K562 (cell line): ENCODE data around the gene STING1. TPM values are rescaled to one million over a fixed set of nuclear protein-coding genes. Genes with fewer than 3 reads are reported as not detected.
"Not testable (repeated sequence)": the region's sequence is repeated elsewhere in the genome, so short reads cannot be mapped to it uniquely, and the experiment has no call there.

ENCODE experiments used
- CBX1 ChIP-seq: sonication (generic); IDR thresholded peaks from 2 replicates; pipeline ENCODE4 v1.6.1; 2016; ENCODE audit warnings: antibody characterized with exemption, low read depth, mild to moderate bottlenecking
- CSDE1 ChIP-seq, 2 experiments: fragments of 450-650 bp; IDR thresholded peaks; 2 replicates each; pipeline ENCODE4 v1.6.1; 2016; ENCODE audit warnings: mild to moderate bottlenecking in 1 of 2
- ETV1 ChIP-seq: fragments of 450-650 bp; conservative IDR thresholded peaks from 2 replicates; pipeline ENCODE4 v1.6.1; 2016; ENCODE audit warnings: missing genetic modification characterization, control low read depth, low read depth, missing compliant biosample characterization
- JUN ChIP-seq, 2 experiments: sonication (generic) in 1 of 2; formaldehyde crosslinking in 1 of 2; IDR thresholded peaks; 2 replicates each; pipeline versions ENCODE4 v1.6.1 to v1.8.0; 2012 to 2022; ENCODE audit warnings: borderline replicate concordance in 2 of 2, mild to moderate bottlenecking in 2 of 2, improper control_type of control experiment in 1 of 2, low read depth in 1 of 2, low read length in 1 of 2, missing genetic modification reagents in 1 of 2
- KAT7 ChIP-seq: sonication (generic); formaldehyde crosslinking; IDR thresholded peaks from 2 replicates; pipeline ENCODE4 v1.8.0; 2022; ENCODE audit warnings: missing genetic modification reagents, mild to moderate bottlenecking, borderline replicate concordance
- MTA3 ChIP-seq: fragments of 450-650 bp; formaldehyde crosslinking; IDR thresholded peaks from 2 replicates; pipeline ENCODE4 v1.6.1; 2017; ENCODE audit warnings: mild to moderate bottlenecking, borderline replicate concordance
- NRF1 ChIP-seq, 2 experiments: fragments of 450-650 bp; IDR thresholded peaks in 1 of 2; conservative IDR thresholded peaks in 1 of 2; 2 replicates each; pipeline ENCODE4 v1.6.1; 2014; ENCODE audit warnings: mild to moderate bottlenecking in 2 of 2
- PBX2 ChIP-seq, 2 experiments: IDR thresholded peaks in 1 of 2; conservative IDR thresholded peaks in 1 of 2; 2 replicates each; pipeline ENCODE4 v1.6.1; 2016; ENCODE audit warnings: low read depth in 2 of 2, mild to moderate bottlenecking in 1 of 2, missing compliant biosample characterization in 1 of 2, missing genetic modification characterization in 1 of 2, moderate library complexity in 1 of 2
- PHF8 ChIP-seq: fragments of 200-600 bp; sonication (generic); IDR thresholded peaks from 2 replicates; pipeline ENCODE4 v1.6.1; 2012; ENCODE audit warnings: mixed run types, mild to moderate bottlenecking, inconsistent platforms, low read length, moderate library complexity, borderline replicate concordance
- PML ChIP-seq: IDR thresholded peaks from 2 replicates; pipeline ENCODE4 v1.6.1; 2012; ENCODE audit warnings: low read length, inconsistent platforms
- SMARCE1 ChIP-seq: fragments of 450-650 bp; IDR thresholded peaks from 2 replicates; pipeline ENCODE4 v1.7.1; 2016; ENCODE audit warnings: mild to moderate bottlenecking
- ZBTB1 ChIP-seq: sonication (generic); formaldehyde crosslinking; IDR thresholded peaks from 2 replicates; pipeline ENCODE4 v1.8.1; 2023; ENCODE audit warnings: missing genetic modification reagents, low read depth, mild to moderate bottlenecking, borderline replicate concordance
- ZMIZ1 ChIP-seq, 2 experiments: fragments of 150-350 bp in 1 of 2; IDR thresholded peaks; 2 replicates each; pipeline ENCODE4 v1.6.1; 2012 to 2016; ENCODE audit warnings: low read depth in 2 of 2, low read length in 2 of 2, mild to moderate bottlenecking in 1 of 2, moderate library complexity in 1 of 2
- ZNF239 ChIP-seq: fragments of 250-450 bp; sonication (Bioruptor Pico); IDR thresholded peaks from 2 replicates; pipeline ENCODE4 v1.4.0; 2020; ENCODE audit warnings: mild to moderate bottlenecking
- ZNF586 ChIP-seq: fragments of 450-650 bp; formaldehyde crosslinking; conservative IDR thresholded peaks from 2 replicates; pipeline ENCODE4 v1.4.0; 2020; ENCODE audit warnings: mild to moderate bottlenecking, moderate library complexity
- polyA plus RNA-seq, 8 experiments: library from polyadenylated mRNA; depleted of rRNA in 4 of 8; stranded (reverse) in 5 of 8; unstranded in 3 of 8; fragments of >200 nt; fragmentation: Nextera tagmentation in 2 of 8; fragmentation: Illumina TruSeq in 1 of 8; extraction: Ambion mirVana in 2 of 8; extraction: Trizol in 1 of 8; gene quantifications; 2 replicates each; pipeline versions ENCODE4 v1.2.1 to v1.2.3, GENCODE V29; 2011 to 2014; ENCODE audit warnings: inconsistent platforms in 1 of 8, missing spikeins in 1 of 8
- total RNA-seq, 7 experiments: library from RNA; depleted of rRNA in 6 of 7; stranded (reverse); fragments of >200 nt in 6 of 7; fragmentation: Illumina TruSeq in 2 of 7; extraction: Trizol in 2 of 7; gene quantifications; 2 replicates each; pipeline versions ENCODE4 v1.2.1 to v1.2.3, GENCODE V29; 2011 to 2021; ENCODE audit warnings: low replicate concordance in 1 of 7
- TF ChIP-seq, protein P1 (sequence below): sonication (generic); formaldehyde crosslinking; IDR thresholded peaks from 2 replicates; pipeline ENCODE4 v1.8.1; 2023; ENCODE audit warnings: mild to moderate bottlenecking, missing genetic modification reagents

STING1 gene
- total and polyA plus RNA-seq, 9 of the 15 experiments (the other 6 are each of a cell fraction or from before 2014, with no cell fraction given) = 20.8 to 69.1 (median 44.7) TPM

DNA sequence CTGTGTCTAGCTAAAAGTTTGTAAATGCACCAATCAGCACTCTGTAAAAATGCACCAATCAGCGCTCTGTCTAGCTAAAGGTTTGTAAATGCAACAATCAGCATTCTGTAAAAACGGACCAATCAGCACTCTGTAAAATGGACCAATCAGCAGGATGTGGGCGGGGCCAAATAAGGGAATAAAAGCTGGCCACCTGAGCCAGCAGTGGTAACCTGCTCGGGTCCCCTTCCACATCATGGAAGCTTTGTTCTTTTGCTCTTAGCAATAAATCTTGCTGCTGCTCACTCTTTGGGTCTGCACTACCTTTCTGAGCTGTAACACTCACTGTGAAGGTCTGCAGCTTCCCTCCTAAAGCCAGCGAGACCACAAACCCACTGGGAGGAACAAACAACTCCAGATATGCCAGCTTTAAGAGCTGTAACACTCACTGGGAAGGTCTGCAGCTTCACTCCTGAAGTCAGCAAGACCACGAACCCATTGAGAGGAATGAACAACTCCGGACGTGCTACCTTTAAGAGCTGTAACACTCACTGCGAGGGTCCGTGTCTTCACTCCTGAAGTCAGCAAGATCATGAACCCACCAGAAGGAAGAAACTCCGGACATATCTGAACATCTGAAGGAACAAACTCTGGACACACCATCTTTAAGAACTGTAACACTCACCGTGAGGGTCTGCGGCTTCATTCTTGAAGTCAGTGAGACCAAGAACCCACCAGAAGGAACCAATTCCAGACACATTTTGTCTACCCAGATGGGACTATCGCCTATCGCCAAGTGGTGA, 20.7 kb upstream of the STING1 start (continued):
- TF ChIP-seq JUN (IDR thresholded peaks at IDR 0.05; ENCODE audit: borderline replicate concordance, low read depth, low read length); PBX2 (CRISPR knock-in tag; IDR thresholded peaks at IDR 0.05; ENCODE audit: low read depth): not testable (repeated sequence)
- TF ChIP-seq JUN (CRISPR knock-in tag; IDR thresholded peaks at IDR 0.05; ENCODE audit: borderline replicate concordance) (0 out of 2 replicates have a peak, but pooled peaks have one; percentile 82), KAT7 (CRISPR knock-in tag) (peak; percentile 85; the same call in 1 of the 2 replicates), PBX2 (tag; conservative IDR thresholded peaks at IDR 0.05; ENCODE audit: low read depth) (peak; percentile 36; the same call in 1 of the 2 replicates), NRF1 (conservative IDR thresholded peaks at IDR 0.05 in 1 of 2, IDR thresholded peaks at IDR 0.05 in 1 of 2) (0 out of 4 replicates have a peak, but pooled peaks of 1 of the 2 experiments have one; percentile 11), SMARCE1 (0 out of 2 replicates have a peak, but pooled peaks have one; percentile 7), PML (peak; percentile 55; the same call in 1 of the 2 replicates), ZNF586 (0 out of 2 replicates have a peak, but pooled peaks have one; percentile 35), ZBTB1 (CRISPR knock-in tag) (peak; percentile 74; the same call in 1 of the 2 replicates), CBX1 (0 out of 2 replicates have a peak, but pooled peaks have one; percentile 55), ZNF239 (CRISPR knock-in tag) (0 out of 2 replicates have a peak, but pooled peaks have one; percentile 51), PHF8 (peak; percentile 42; the same call in 1 of the 2 replicates), ZMIZ1 (IDR thresholded peaks at IDR 0.05; ENCODE audit: low read depth in 2 of 2, low read length in 2 of 2) (0 out of 4 replicates have a peak, but pooled peaks of 1 of the 2 experiments have one; percentile 13), ETV1 (tag) (peak; percentile 34; the same call in 1 of the 2 replicates), CSDE1 (IDR thresholded peaks at IDR 0.05) (peak in 1 of 2 experiments; percentile 56; a peak in 1 of 4 replicates), MTA3 (peak; percentile 99)
- TF ChIP-seq, protein P1, sequence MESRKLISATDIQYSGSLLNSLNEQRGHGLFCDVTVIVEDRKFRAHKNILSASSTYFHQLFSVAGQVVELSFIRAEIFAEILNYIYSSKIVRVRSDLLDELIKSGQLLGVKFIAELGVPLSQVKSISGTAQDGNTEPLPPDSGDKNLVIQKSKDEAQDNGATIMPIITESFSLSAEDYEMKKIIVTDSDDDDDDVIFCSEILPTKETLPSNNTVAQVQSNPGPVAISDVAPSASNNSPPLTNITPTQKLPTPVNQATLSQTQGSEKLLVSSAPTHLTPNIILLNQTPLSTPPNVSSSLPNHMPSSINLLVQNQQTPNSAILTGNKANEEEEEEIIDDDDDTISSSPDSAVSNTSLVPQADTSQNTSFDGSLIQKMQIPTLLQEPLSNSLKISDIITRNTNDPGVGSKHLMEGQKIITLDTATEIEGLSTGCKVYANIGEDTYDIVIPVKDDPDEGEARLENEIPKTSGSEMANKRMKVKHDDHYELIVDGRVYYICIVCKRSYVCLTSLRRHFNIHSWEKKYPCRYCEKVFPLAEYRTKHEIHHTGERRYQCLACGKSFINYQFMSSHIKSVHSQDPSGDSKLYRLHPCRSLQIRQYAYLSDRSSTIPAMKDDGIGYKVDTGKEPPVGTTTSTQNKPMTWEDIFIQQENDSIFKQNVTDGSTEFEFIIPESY (CRISPR knock-in tag) = peak; percentile 70
